Measurements from ENCODE around the gene SH3TC2. TPM values are rescaled to one million over a fixed set of nuclear protein-coding genes. Genes with fewer than 3 reads are reported as not detected.

Gene SH3TC2
- total and polyA plus RNA-seq, 4 donors, result 0.28 to 3.3 (median 0.64) TPM

DNA sequence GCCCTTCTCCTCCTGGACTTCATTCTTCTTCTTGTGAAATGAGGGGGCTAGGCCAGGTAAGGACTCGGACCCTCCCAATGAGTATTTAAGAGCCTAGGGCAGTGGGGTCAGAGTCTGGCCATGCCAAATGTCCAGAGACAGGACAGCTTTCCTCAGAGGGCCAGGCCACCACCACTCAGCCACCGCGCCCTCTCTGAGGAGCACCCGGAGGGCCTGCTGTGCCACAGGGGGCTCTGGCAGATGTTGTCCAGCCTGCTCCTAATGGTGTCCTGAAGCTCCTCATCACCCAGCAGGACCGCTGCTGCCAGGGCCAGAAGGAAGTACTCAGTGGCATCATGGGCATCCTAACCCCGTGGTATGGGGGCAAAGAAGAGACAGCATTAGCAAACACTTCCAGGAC is 58.3 kb downstream of the SH3TC2 start:
- TF ChIP-seq, protein P1, sequence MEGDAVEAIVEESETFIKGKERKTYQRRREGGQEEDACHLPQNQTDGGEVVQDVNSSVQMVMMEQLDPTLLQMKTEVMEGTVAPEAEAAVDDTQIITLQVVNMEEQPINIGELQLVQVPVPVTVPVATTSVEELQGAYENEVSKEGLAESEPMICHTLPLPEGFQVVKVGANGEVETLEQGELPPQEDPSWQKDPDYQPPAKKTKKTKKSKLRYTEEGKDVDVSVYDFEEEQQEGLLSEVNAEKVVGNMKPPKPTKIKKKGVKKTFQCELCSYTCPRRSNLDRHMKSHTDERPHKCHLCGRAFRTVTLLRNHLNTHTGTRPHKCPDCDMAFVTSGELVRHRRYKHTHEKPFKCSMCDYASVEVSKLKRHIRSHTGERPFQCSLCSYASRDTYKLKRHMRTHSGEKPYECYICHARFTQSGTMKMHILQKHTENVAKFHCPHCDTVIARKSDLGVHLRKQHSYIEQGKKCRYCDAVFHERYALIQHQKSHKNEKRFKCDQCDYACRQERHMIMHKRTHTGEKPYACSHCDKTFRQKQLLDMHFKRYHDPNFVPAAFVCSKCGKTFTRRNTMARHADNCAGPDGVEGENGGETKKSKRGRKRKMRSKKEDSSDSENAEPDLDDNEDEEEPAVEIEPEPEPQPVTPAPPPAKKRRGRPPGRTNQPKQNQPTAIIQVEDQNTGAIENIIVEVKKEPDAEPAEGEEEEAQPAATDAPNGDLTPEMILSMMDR (IDR thresholded peaks at IDR 0.05; ENCODE audit: control extremely low read depth, extremely low read depth), result no peak
- Histone ChIP-seq H3K9ac (ENCODE audit: insufficient read depth in 1 of 2, low read length in 2 of 2) (no peak overlapping the region), H3K4me3 (no peak overlapping the region), H3K9me3 (ENCODE audit: control insufficient read depth in 4 of 4, insufficient read depth in 3 of 4, low read length in 3 of 4) (no peaks in the 10 kb centered on the region), H3K36me3 (ENCODE audit: control insufficient read depth in 4 of 4, insufficient read depth in 4 of 4, low read length in 4 of 4) (no peaks in the 10 kb centered on the region), H3K27me3 (ENCODE audit: control insufficient read depth in 3 of 3, insufficient read depth in 3 of 3, low read length in 2 of 3) (no peaks in the 10 kb centered on the region), H3K27ac (ENCODE audit: low read depth in 1 of 2, low read length in 1 of 2) (no peak overlapping the region), H3K4me1 (ENCODE audit: control insufficient read depth in 5 of 5, insufficient read depth in 5 of 5, low read length in 5 of 5) (peaks cover 0 to 7% (median 3%) of the 10 kb centered on the region in 5 donors)
- ATAC-seq (ENCODE audit: insufficient read depth, low FRiP score), result no peak
- WGBS, 2 donors, result 92 to 99% methylated on average over 6 of the region's 6 CpGs
- DNase-seq, result no peak

DNA sequence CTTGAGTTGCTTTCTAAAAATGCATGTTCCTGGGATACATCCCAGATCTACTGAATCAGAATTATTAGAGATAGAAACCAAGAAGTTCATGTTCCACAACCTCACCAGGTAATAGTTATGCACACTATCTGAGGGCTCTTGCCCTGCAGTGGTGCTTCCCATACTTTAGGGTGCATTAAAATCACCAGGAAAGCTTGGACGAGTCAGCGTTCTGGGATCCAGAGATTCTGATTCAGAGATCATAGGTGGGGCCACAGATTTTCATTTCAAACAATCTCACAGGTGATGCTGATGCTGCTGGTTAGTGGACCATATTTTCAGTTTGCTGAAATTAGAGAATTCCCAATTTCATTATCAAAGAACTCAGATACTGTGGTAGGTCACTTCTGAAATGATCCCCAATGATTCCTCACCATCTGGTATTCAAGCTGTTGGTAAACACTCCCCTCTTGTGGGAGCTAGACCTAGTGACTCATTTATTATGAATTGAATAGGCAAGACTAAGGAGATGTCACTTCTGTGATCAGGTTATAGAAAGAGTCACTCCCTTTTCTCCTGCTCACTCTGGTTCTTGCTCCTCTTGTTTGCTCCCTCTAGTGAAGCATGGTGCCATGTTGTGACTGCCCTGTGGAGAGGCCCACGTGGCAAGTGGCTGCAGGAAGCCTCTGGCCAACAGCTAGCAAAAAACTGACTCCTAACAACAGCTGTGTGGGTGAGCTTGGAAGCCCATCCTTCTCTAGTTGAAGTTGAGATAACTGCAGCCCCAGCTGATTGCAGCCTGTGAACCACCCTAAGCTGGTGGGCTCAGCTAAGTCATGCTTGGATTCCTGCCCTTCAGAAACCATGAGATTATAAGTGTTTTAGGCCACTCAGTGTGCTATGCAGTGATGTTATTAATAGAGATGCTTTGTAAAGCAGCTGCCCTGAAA is 59.8 kb downstream of the SH3TC2 start:
- Histone ChIP-seq H3K27me3 (ENCODE audit: control insufficient read depth in 3 of 3, insufficient read depth in 3 of 3, low read length in 2 of 3) (no peaks in the 10 kb centered on the region), H3K9me3 (ENCODE audit: control insufficient read depth in 4 of 4, insufficient read depth in 3 of 4, low read length in 3 of 4) (no peaks in the 10 kb centered on the region), H3K9ac (ENCODE audit: insufficient read depth in 1 of 2, low read length in 2 of 2) (no peak overlapping the region), H3K4me3 (no peak overlapping the region), H3K4me1 (ENCODE audit: control insufficient read depth in 5 of 5, insufficient read depth in 5 of 5, low read length in 5 of 5) (peaks cover 0 to 7% (median 3%) of the 10 kb centered on the region in 5 donors), H3K27ac (ENCODE audit: low read depth in 1 of 2, low read length in 1 of 2) (no peak overlapping the region), H3K36me3 (ENCODE audit: control insufficient read depth in 4 of 4, insufficient read depth in 4 of 4, low read length in 4 of 4) (no peaks in the 10 kb centered on the region)
- TF ChIP-seq, protein P1 (IDR thresholded peaks at IDR 0.05; ENCODE audit: control extremely low read depth, extremely low read depth), result no peak
- DNase-seq, result no peak
- no peak for ATAC-seq (ENCODE audit: insufficient read depth, low FRiP score)
- WGBS, 2 donors, result 89 to 93% methylated on average over 3 of the region's 3 CpGs

GRCh38 chr5:149002053-149002452 is 60.8 kb downstream of the SH3TC2 start:
- Histone ChIP-seq H3K4me3 (no peak overlapping the region), H3K27me3 (ENCODE audit: control insufficient read depth in 3 of 3, insufficient read depth in 3 of 3, low read length in 2 of 3) (no peaks in the 10 kb centered on the region), H3K4me1 (ENCODE audit: control insufficient read depth in 5 of 5, insufficient read depth in 5 of 5, low read length in 5 of 5) (peaks cover 0 to 7% (median 3%) of the 10 kb centered on the region in 5 donors), H3K9me3 (ENCODE audit: control insufficient read depth in 4 of 4, insufficient read depth in 3 of 4, low read length in 3 of 4) (no peaks in the 10 kb centered on the region), H3K27ac (ENCODE audit: low read depth in 1 of 2, low read length in 1 of 2) (peak overlapping the region in 1 of 2 donors; percentile 22), H3K9ac (ENCODE audit: insufficient read depth in 1 of 2, low read length in 2 of 2) (no peak overlapping the region), H3K36me3 (ENCODE audit: control insufficient read depth in 4 of 4, insufficient read depth in 4 of 4, low read length in 4 of 4) (no peaks in the 10 kb centered on the region)
- ATAC-seq (ENCODE audit: insufficient read depth, low FRiP score) (peak; percentile 72), DNase-seq (peak; percentile 31 to 46 (median 41))
- WGBS, 2 donors, result 44 to 69% methylated on average over 5 of the region's 5 CpGs
- TF ChIP-seq, protein P1 (IDR thresholded peaks at IDR 0.05; ENCODE audit: control extremely low read depth, extremely low read depth), result no peak

All from lung (tissue), 12 donors.